Measurements from ENCODE around the gene MEIOSIN. TPM values are rescaled to one million over a fixed set of nuclear protein-coding genes. Genes with fewer than 3 reads are reported as not detected.

The MEIOSIN gene
- total and polyA plus RNA-seq, 2 of the 4 experiments (the other 2 are of a cell fraction): not detected

DNA sequence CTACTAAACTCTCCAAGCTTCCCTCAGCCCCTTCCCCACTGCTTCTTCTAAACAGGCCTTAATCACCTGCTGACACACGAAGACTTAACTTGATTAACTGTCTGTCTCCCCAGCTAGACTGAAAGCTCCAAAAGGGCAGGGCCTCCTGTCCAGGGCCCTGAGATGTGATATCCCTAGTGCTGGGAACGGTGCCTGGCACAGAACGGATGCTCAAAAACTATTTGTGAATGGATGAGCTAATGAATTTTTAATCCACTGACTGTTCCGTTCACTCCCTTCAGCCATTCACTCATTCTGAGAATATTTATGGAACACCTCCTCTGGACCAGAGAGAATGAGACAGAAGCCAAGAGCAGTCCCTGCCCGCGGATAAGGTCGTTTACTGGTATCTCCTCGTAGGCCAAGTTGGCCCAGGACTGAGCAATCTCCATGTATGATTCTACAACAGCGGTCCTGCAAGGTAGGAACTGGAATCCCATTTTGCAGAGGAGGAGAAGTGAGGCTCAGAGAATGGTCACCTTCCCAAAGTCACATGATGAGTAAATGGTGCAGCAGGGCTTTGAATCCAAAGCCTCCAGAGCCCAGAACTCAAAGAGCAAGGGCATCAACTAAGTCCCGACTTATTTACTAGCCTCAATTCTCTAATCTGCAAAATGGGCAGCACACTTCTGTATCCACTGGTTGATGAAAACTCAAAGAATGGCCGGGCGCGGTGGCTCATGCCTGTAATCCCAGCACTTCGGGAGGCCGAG, 56.0 kb downstream of the MEIOSIN start:
- Histone ChIP-seq H2AFZ (replicated peaks; ENCODE audit: low read length, poor library complexity) (no peak overlapping the region), H4K91ac (ENCODE audit: insufficient read depth, low read depth, low read length) (no peak overlapping the region), H3K4me2 (ENCODE audit: low read depth, low read length) (no peak overlapping the region), H2AK9ac (replicated peaks; ENCODE audit: low read depth, low read length, poor library complexity) (no peak overlapping the region), H3K18ac (ENCODE audit: low read depth, low read length) (no peak overlapping the region), H3K4ac (ENCODE audit: low read depth, low read length) (no peak overlapping the region), H3K27ac (ENCODE audit: insufficient read depth, low read length) (no peak overlapping the region), H4K5ac (ENCODE audit: low read depth, low read length) (no peak overlapping the region), H3K56ac (ENCODE audit: extremely low read depth, insufficient read depth, low read length) (no peak overlapping the region), H2BK5ac (ENCODE audit: low read depth, low read length, poor library complexity, severe bottlenecking) (no peak overlapping the region), H3K4me3 (ENCODE audit: insufficient read depth, low read depth, low read length) (no peak overlapping the region), H3K9me1 (ENCODE audit: insufficient read depth, low read length) (peaks cover 10% of the 10 kb centered on the region), H3K23ac (ENCODE audit: low read depth, low read length) (no peak overlapping the region), H3K4me1 (ENCODE audit: control insufficient read depth, insufficient read depth, low read length) (peaks cover 9% of the 10 kb centered on the region), H4K20me1 (ENCODE audit: insufficient read depth, low read length) (peaks cover 4% of the 10 kb centered on the region; the same call in 1 of the 2 replicates), H2BK15ac (ENCODE audit: low read depth, low read length) (no peak overlapping the region), H2BK20ac (ENCODE audit: low read depth, low read length) (no peak overlapping the region), H3K79me1 (ENCODE audit: low read depth in 1 of 2, low read length in 2 of 2) (peaks cover 24 to 70% of the 10 kb centered on the region in 2 experiments), H3K14ac (replicated peaks; ENCODE audit: low read depth, low read length) (no peak overlapping the region), H3K9ac (ENCODE audit: low read depth, low read length) (no peak overlapping the region), H3K9me3 (ENCODE audit: control insufficient read depth, insufficient read depth, low read length) (no peaks in the 10 kb centered on the region), H4K8ac (ENCODE audit: low read depth in 2 of 2, low read length in 2 of 2) (no peak overlapping the region), H2AK5ac (ENCODE audit: low read depth, low read length) (no peak overlapping the region), H2BK120ac (ENCODE audit: low read depth, low read length) (no peak overlapping the region), H3K27me3 (ENCODE audit: control insufficient read depth, insufficient read depth, low read length) (no peaks in the 10 kb centered on the region), H3K36me3 (ENCODE audit: control insufficient read depth, insufficient read depth, low read length) (peaks cover 50% of the 10 kb centered on the region)
- intact Hi-C loops (cut with micrococcal nuclease) (no loop called here), in situ Hi-C loops (cut with MboI; ENCODE audit: low sequenced_read_pairs) (no loop called here), dilution Hi-C loops (cut with HindIII; ENCODE audit: low sequenced_read_pairs, unreplicated experiment) (no loop called here)
- DNase-seq (no peak), ATAC-seq (ENCODE audit: low read depth) (no peak)
- TF ChIP-seq POLR2A (IDR thresholded peaks at IDR 0.05; ENCODE audit: low read depth, low read length): no peak
- TF ChIP-seq MAZ (IDR thresholded peaks at IDR 0.05; ENCODE audit: borderline replicate concordance, low read depth, low read length): no peak
- no peak for TF ChIP-seq NFE2L2 (IDR thresholded peaks at IDR 0.05; ENCODE audit: low read depth, low read length)
- no peak for TF ChIP-seq CHD1 (IDR thresholded peaks at IDR 0.05; ENCODE audit: low read depth, low read length)
- no peak for TF ChIP-seq ELK1 (IDR thresholded peaks at IDR 0.05; ENCODE audit: borderline replicate concordance, low read depth, low read length)
- TF ChIP-seq SMC3 (IDR thresholded peaks at IDR 0.05; ENCODE audit: low read depth, low read length): no peak
- no peak for TF ChIP-seq USF2 (IDR thresholded peaks at IDR 0.05; ENCODE audit: low read depth, low read length)
- TF ChIP-seq BHLHE40 (IDR thresholded peaks at IDR 0.05; ENCODE audit: low read depth, low read length): no peak
- TF ChIP-seq RFX5 (IDR thresholded peaks at IDR 0.05; ENCODE audit: low read depth, low read length): no peak
- TF ChIP-seq MXI1 (IDR thresholded peaks at IDR 0.05; ENCODE audit: borderline replicate concordance, low read depth, low read length): no peak
- no peak for TF ChIP-seq RCOR1 (IDR thresholded peaks at IDR 0.05; ENCODE audit: insufficient replicate concordance, low read length)
- TF ChIP-seq, protein P1, sequence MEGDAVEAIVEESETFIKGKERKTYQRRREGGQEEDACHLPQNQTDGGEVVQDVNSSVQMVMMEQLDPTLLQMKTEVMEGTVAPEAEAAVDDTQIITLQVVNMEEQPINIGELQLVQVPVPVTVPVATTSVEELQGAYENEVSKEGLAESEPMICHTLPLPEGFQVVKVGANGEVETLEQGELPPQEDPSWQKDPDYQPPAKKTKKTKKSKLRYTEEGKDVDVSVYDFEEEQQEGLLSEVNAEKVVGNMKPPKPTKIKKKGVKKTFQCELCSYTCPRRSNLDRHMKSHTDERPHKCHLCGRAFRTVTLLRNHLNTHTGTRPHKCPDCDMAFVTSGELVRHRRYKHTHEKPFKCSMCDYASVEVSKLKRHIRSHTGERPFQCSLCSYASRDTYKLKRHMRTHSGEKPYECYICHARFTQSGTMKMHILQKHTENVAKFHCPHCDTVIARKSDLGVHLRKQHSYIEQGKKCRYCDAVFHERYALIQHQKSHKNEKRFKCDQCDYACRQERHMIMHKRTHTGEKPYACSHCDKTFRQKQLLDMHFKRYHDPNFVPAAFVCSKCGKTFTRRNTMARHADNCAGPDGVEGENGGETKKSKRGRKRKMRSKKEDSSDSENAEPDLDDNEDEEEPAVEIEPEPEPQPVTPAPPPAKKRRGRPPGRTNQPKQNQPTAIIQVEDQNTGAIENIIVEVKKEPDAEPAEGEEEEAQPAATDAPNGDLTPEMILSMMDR (conservative IDR thresholded peaks at IDR 0.05; ENCODE audit: low read depth, low read length): no peak
- TF ChIP-seq FOS (IDR thresholded peaks at IDR 0.05; ENCODE audit: low read depth, low read length): no peak
- TF ChIP-seq RAD21 (IDR thresholded peaks at IDR 0.05; ENCODE audit: low read length): no peak
- TF ChIP-seq CEBPB (IDR thresholded peaks at IDR 0.05; ENCODE audit: low read depth, low read length): no peak
- TF ChIP-seq MAFK (IDR thresholded peaks at IDR 0.05; ENCODE audit: low read depth, low read length): no peak
- BruUV-seq (replicated peaks): no TSS peak
- WGBS, 2 experiments (ENCODE audit: extremely low coverage in 2 of 2, insufficient read length in 1 of 2): 100% methylated on average over 1 of the region's 15 CpGs; no CpG with 5 or more reads in 1 of the 2 experiments
- POLR2A ChIA-PET (ENCODE audit: unreplicated experiment): no interaction called here
- CTCF ChIA-PET: interaction anchor here (1.1 kb wide), 1 partner anchor 11 kb away, joined by 6 read pairs; no protein-coding TSS in a partner anchor
